Mammary epithelial cell (primary cell): ENCODE results near the gene TSPAN11.

Experiments
- CTCF ChIP-seq, 2 donors: IDR thresholded peaks in 1 of 2; conservative IDR thresholded peaks in 1 of 2; 2 replicates each; pipeline ENCODE4 v1.5.1; 2011 to 2012; ENCODE audit warnings: inconsistent platforms in 2 of 2, low read length in 2 of 2, mild to moderate bottlenecking in 2 of 2, control low read depth in 1 of 2, low read depth in 1 of 2; ENCODE audit not compliant: insufficient read depth in 1 of 2; ENCODE audit errors: extremely low read depth in 1 of 2
- EZH2 ChIP-seq: IDR thresholded peaks from 2 replicates; pipeline ENCODE4 v1.6.1; 2012; ENCODE audit warnings: low read length, inconsistent platforms, borderline replicate concordance

- no peak for TF ChIP-seq CTCF (conservative IDR thresholded peaks at IDR 0.05 in 1 of 2, IDR thresholded peaks at IDR 0.05 in 1 of 2; ENCODE audit: extremely low read depth in 1 of 2, insufficient read depth in 1 of 2, low read depth in 1 of 2, low read length in 2 of 2)
- TF ChIP-seq EZH2, result no peak
Observed at GRCh38 chr12:30884799-30885198, 41.7 kb upstream of the TSPAN11 start.
